CD4-positive, alpha-beta T cell (primary cell): ENCODE results near the gene GLDC. TPM values are rescaled to one million over a fixed set of nuclear protein-coding genes. Genes with fewer than 3 reads are reported as not detected.

Source experiments
- ATAC-seq: fragments of 200-7000 bp; cut with Tn5 transposase; one replicate; pipeline ENCODE4 v1.10.0; 2022; ENCODE audit warnings: mild to moderate bottlenecking; ENCODE audit not compliant: poor library complexity
- CTCF ChIA-PET: fragments of 350-600 bp; sonication (Branson Sonifier 250); formaldehyde crosslinking; loops from one replicate; lab custom pipeline; 2021; ENCODE audit warnings: antibody characterized with exemption, inconsistent platforms; lab: Charles Lee
- POLR2A ChIA-PET: fragments of 350-600 bp; sonication (Branson Sonifier 250); formaldehyde crosslinking; loops from one replicate; lab custom pipeline; 2021; ENCODE audit warnings: antibody characterized with exemption, inconsistent platforms; lab: Charles Lee
- DNase-seq, 14 experiments: peaks; one replicate each; pipeline ENCODE4 v3.0.0-alpha.2; 2013 to 2020; ENCODE audit warnings: mixed read lengths in 2 of 14
- H3K27ac ChIP-seq, 2 donors: one replicate each; pipeline versions ENCODE4 v1.5.1 to v1.7.0; 2013; ENCODE audit warnings: low read length in 2 of 2, low read depth in 1 of 2, mild to moderate bottlenecking in 1 of 2
- H3K27me3 ChIP-seq, 2 experiments: 1 replicate in 1 of 2; 2 replicates in 1 of 2; pipeline versions ENCODE4 v1.6.1 to v1.7.0; 2013; ENCODE audit warnings: low read length in 2 of 2, control low read depth in 1 of 2, mild to moderate bottlenecking in 1 of 2, moderate library complexity in 1 of 2; ENCODE audit not compliant: insufficient read depth in 2 of 2, control insufficient read depth in 1 of 2
- H3K36me3 ChIP-seq: one replicate; pipeline ENCODE4 v1.6.1; 2013; ENCODE audit warnings: low read length, control low read depth; ENCODE audit not compliant: insufficient read depth
- H3K4me1 ChIP-seq: one replicate; pipeline ENCODE4 v1.6.1; 2013; ENCODE audit warnings: low read length, control low read depth; ENCODE audit not compliant: insufficient read depth
- H3K4me3 ChIP-seq: one replicate; pipeline ENCODE4 v1.5.1; 2013; ENCODE audit warnings: mild to moderate bottlenecking, low read length, moderate library complexity
- H3K9me3 ChIP-seq, 2 experiments: 1 replicate in 1 of 2; 2 replicates in 1 of 2; pipeline versions ENCODE4 v1.6.1 to v1.7.0; 2013; ENCODE audit warnings: low read length in 2 of 2, mild to moderate bottlenecking in 2 of 2, control low read depth in 1 of 2, moderate library complexity in 1 of 2; ENCODE audit not compliant: control insufficient read depth in 1 of 2, insufficient read depth in 1 of 2
- H3K27ac Mint-ChIP-seq: one replicate; pipeline ENCODE4 v1.8.0; 2020; ENCODE audit warnings: mixed read lengths
- H3K27me3 Mint-ChIP-seq: one replicate; pipeline ENCODE4 v1.8.0; 2021; ENCODE audit warnings: mixed read lengths
- H3K36me3 Mint-ChIP-seq: one replicate; pipeline ENCODE4 v1.8.0; 2021; ENCODE audit warnings: low read depth, mixed read lengths
- H3K4me1 Mint-ChIP-seq: one replicate; pipeline ENCODE4 v1.8.0; 2021; ENCODE audit warnings: low read depth, mixed read lengths
- H3K4me3 Mint-ChIP-seq: one replicate; pipeline ENCODE4 v1.8.0; 2020; ENCODE audit warnings: mild to moderate bottlenecking, mixed read lengths
- H3K9me3 Mint-ChIP-seq: one replicate; pipeline ENCODE4 v1.8.0; 2020; ENCODE audit warnings: mixed read lengths
- CTCF ChIP-seq: fragments of 200-600 bp; IDR thresholded peaks from one replicate; pipeline ENCODE4 v1.8.0; 2022; ENCODE audit warnings: antibody characterized with exemption, mild to moderate bottlenecking
- intact Hi-C, 2 experiments: fragments of 100-400 bp; cut with DNase I in 1 of 2; cut with micrococcal nuclease in 1 of 2; formaldehyde crosslinking; loops; one replicate each; pipeline versions ENCODE4 v1.15.1 to v1.9.0; 2023 to 2025; cut with DNase I, micrococcal nuclease
- total RNA-seq, 174 experiments: library from RNA in 2 of 174; stranded (reverse) in 2 of 174; gene quantifications; one replicate each; pipeline ENCODE4 v1.2.3 and lab custom pipeline; 2021 to 2026

The GLDC gene
- total RNA-seq, 2 experiments from 2014 or later, result not detected

- H3K36me3 ChIP-seq, result no peaks in the 10 kb centered on the region
- no peak overlapping the region for H3K27ac ChIP-seq
- no peaks in the 10 kb centered on the region for H3K27me3 ChIP-seq
- H3K9me3 ChIP-seq, result no peaks in the 10 kb centered on the region
- Mint-ChIP-seq H3K4me1 (no peaks in the 10 kb centered on the region), H3K4me3 (no peak overlapping the region), H3K27me3 (no peaks in the 10 kb centered on the region), H3K9me3 (no peaks in the 10 kb centered on the region), H3K36me3 (no peaks in the 10 kb centered on the region), H3K27ac (no peak overlapping the region)
- DNase-seq (no peak), ATAC-seq (no peak)
- CTCF ChIA-PET, result no interaction called here
- POLR2A ChIA-PET, result interaction anchor here (0.9 kb wide), 1 partner anchor 10 kb away, joined by 4 read pairs; no protein-coding TSS in a partner anchor
- H3K4me3 ChIP-seq, result no peak overlapping the region
- intact Hi-C loops, result loop anchor here in 1 of 2 experiments (5.0 kb wide), 2 partner anchors 80 to 315 kb away; no protein-coding TSS in a partner anchor
- no peaks in the 10 kb centered on the region for H3K4me1 ChIP-seq
- no peak for TF ChIP-seq CTCF
Observed at GRCh38 chr9:6667080-6667479, 21.6 kb upstream of the GLDC start.

GRCh38 chr9:6665628-6666027 is 20.1 kb upstream of the GLDC start:
- Mint-ChIP-seq H3K9me3 (no peaks in the 10 kb centered on the region), H3K4me3 (no peak overlapping the region), H3K27me3 (no peaks in the 10 kb centered on the region), H3K27ac (no peak overlapping the region), H3K4me1 (no peaks in the 10 kb centered on the region), H3K36me3 (no peaks in the 10 kb centered on the region)
- ATAC-seq, result no peak
- CTCF ChIA-PET, result no interaction called here
- no peak for DNase-seq
- Histone ChIP-seq H3K4me3 (no peak overlapping the region), H3K27ac (no peak overlapping the region), H3K36me3 (no peaks in the 10 kb centered on the region), H3K27me3 (no peaks in the 10 kb centered on the region), H3K9me3 (no peaks in the 10 kb centered on the region), H3K4me1 (no peaks in the 10 kb centered on the region)
- TF ChIP-seq CTCF, result no peak
- POLR2A ChIA-PET, result no interaction called here
- intact Hi-C loops, result loop anchor here in 1 of 2 experiments (5.0 kb wide), 2 partner anchors 78 to 313 kb away; no protein-coding TSS in a partner anchor

GRCh38 chr9:6664204-6664680 is 18.7 kb upstream of the GLDC start:
- H3K9me3 Mint-ChIP-seq, result no peaks in the 10 kb centered on the region
- DNase-seq (no peak), ATAC-seq (no peak)
- H3K27me3 ChIP-seq, result no peaks in the 10 kb centered on the region
- no peaks in the 10 kb centered on the region for H3K36me3 Mint-ChIP-seq
- H3K4me3 Mint-ChIP-seq, result no peak overlapping the region
- no peak overlapping the region for H3K4me3 ChIP-seq
- no peaks in the 10 kb centered on the region for H3K9me3 ChIP-seq
- H3K27ac Mint-ChIP-seq, result no peak overlapping the region
- H3K36me3 ChIP-seq, result no peaks in the 10 kb centered on the region
- no peak overlapping the region for H3K27ac ChIP-seq
- no peaks in the 10 kb centered on the region for H3K4me1 ChIP-seq
- H3K4me1 Mint-ChIP-seq, result no peaks in the 10 kb centered on the region
- TF ChIP-seq CTCF, result no peak
- ChIA-PET POLR2A (no interaction called here), CTCF (no interaction called here)
- no peaks in the 10 kb centered on the region for H3K27me3 Mint-ChIP-seq
- intact Hi-C loops, result no loop called here
